HG03025 (cell line): Measurements from ENCODE around the gene RNF112.

Experiments used
- ATAC-seq: cut with Tn5 transposase; IDR thresholded peaks from one replicate; pipeline ENCODE4 v1.9.1; 2021; ENCODE audit warnings: mild to moderate bottlenecking, moderate library complexity; ENCODE audit not compliant: unreplicated experiment, low FRiP score

The RNF112 gene

GRCh38 chr17:19410875-19411620, at the start of gene RNF112:
Gene RNF112 (plus strand): TSS chr17:19411232. CDS start chr17:19411409, 177 bp downstream.
- ATAC-seq = no peak

- ATAC-seq = no peak
Measured at GRCh38 chr17:19361326-19361725, 49.7 kb upstream of the RNF112 start.

- ATAC-seq = no peak
Measured at GRCh38 chr17:19361944-19362276, 49.1 kb upstream of the RNF112 start.

- peak; percentile 67 for ATAC-seq
Measured at GRCh38 chr17:19362277-19363113, 48.5 kb upstream of the RNF112 start, which contains the start of gene B9D1. Gene B9D1 (minus strand): TSS chr17:19362723. CDS start chr17:19362569, 154 bp downstream.

GRCh38 chr17:19363114-19363438, 48.0 kb upstream of the RNF112 start:
- no peak for ATAC-seq

GRCh38 chr17:19363460-19364035, 47.5 kb upstream of the RNF112 start:
- no peak for ATAC-seq

- ATAC-seq = no peak
Measured at GRCh38 chr17:19364699-19365498, 46.1 kb upstream of the RNF112 start.

- no peak for ATAC-seq
Measured at GRCh38 chr17:19365499-19365817, 45.6 kb upstream of the RNF112 start.

GRCh38 chr17:19365833-19366636, 45.0 kb upstream of the RNF112 start:
- ATAC-seq = no peak

GRCh38 chr17:19366637-19366972, 44.4 kb upstream of the RNF112 start:
- ATAC-seq = no peak

- ATAC-seq = no peak
Measured at GRCh38 chr17:19368229-19368628, 42.8 kb upstream of the RNF112 start.

- ATAC-seq = no peak
Measured at GRCh38 chr17:19369107-19369778, 41.8 kb upstream of the RNF112 start.

- no peak for ATAC-seq
Measured at GRCh38 chr17:19369846-19370492, 41.1 kb upstream of the RNF112 start.

GRCh38 chr17:19370493-19370960, 40.5 kb upstream of the RNF112 start:
- no peak for ATAC-seq

GRCh38 chr17:19371259-19372010, 39.6 kb upstream of the RNF112 start:
- no peak for ATAC-seq

- no peak for ATAC-seq
Measured at GRCh38 chr17:19372011-19372370, 39.0 kb upstream of the RNF112 start.

GRCh38 chr17:19372439-19372838, 38.6 kb upstream of the RNF112 start:
- ATAC-seq = no peak

- ATAC-seq = no peak
Measured at GRCh38 chr17:19372866-19373504, 38.0 kb upstream of the RNF112 start.
